Osteocyte (in vitro differentiated cells): Measurements from ENCODE around the gene PLAA. TPM values are rescaled to one million over a fixed set of nuclear protein-coding genes. Genes with fewer than 3 reads are reported as not detected.

Experiments used
- DNase-seq: peaks from one replicate; pipeline ENCODE4 v3.0.0; 2021; ENCODE audit warnings: mixed read lengths; ENCODE audit not compliant: unreplicated experiment; ENCODE audit errors: extremely low spot score
- H3K27ac Mint-ChIP-seq: one replicate; pipeline ENCODE4 v1.8.0; 2021; ENCODE audit warnings: mild to moderate bottlenecking, mixed read lengths; ENCODE audit not compliant: unreplicated experiment
- H3K27me3 Mint-ChIP-seq: one replicate; pipeline ENCODE4 v1.8.0; 2021; ENCODE audit warnings: mixed read lengths; ENCODE audit not compliant: unreplicated experiment
- H3K36me3 Mint-ChIP-seq: one replicate; pipeline ENCODE4 v1.8.0; 2021; ENCODE audit warnings: mixed read lengths; ENCODE audit not compliant: unreplicated experiment
- H3K4me1 Mint-ChIP-seq: one replicate; pipeline ENCODE4 v1.8.0; 2021; ENCODE audit warnings: mixed read lengths; ENCODE audit not compliant: unreplicated experiment
- H3K4me3 Mint-ChIP-seq: one replicate; pipeline ENCODE4 v1.8.0; 2021; ENCODE audit warnings: mild to moderate bottlenecking, moderate library complexity, mixed read lengths; ENCODE audit not compliant: unreplicated experiment
- H3K9me3 Mint-ChIP-seq: one replicate; pipeline ENCODE4 v1.8.0; 2021; ENCODE audit warnings: mixed read lengths; ENCODE audit not compliant: unreplicated experiment
- CTCF ChIP-seq: fragments of 200-600 bp; sonication (generic); IDR thresholded peaks from 2 replicates; pipeline ENCODE4 v1.5.0; 2021; ENCODE audit warnings: antibody characterized with exemption, mild to moderate bottlenecking, moderate library complexity
- total RNA-seq: library from RNA; stranded (reverse); gene quantifications from 2 replicates; pipeline ENCODE4 v1.2.1, GENCODE V29; 2021

The PLAA gene
- total RNA-seq, 1 donor from 2014 or later: 32.2 TPM

GRCh38 chr9:26935847-26936246, 11.2 kb downstream of the PLAA start:
- Mint-ChIP-seq H3K9me3 (peaks cover 14% of the 10 kb centered on the region), H3K27ac (no peak overlapping the region), H3K4me1 (peaks cover 15% of the 10 kb centered on the region), H3K36me3 (peaks cover 17% of the 10 kb centered on the region), H3K4me3 (no peak overlapping the region), H3K27me3 (no peaks in the 10 kb centered on the region)
- no peak for DNase-seq
- no peak for TF ChIP-seq CTCF

GRCh38 chr9:26928902-26929495, 18.0 kb downstream of the PLAA start:
- Mint-ChIP-seq H3K27me3 (no peaks in the 10 kb centered on the region), H3K36me3 (peaks cover 34% of the 10 kb centered on the region), H3K9me3 (no peaks in the 10 kb centered on the region), H3K27ac (no peak overlapping the region), H3K4me1 (no peaks in the 10 kb centered on the region), H3K4me3 (no peak overlapping the region)
- no peak for TF ChIP-seq CTCF
- no peak for DNase-seq

DNA sequence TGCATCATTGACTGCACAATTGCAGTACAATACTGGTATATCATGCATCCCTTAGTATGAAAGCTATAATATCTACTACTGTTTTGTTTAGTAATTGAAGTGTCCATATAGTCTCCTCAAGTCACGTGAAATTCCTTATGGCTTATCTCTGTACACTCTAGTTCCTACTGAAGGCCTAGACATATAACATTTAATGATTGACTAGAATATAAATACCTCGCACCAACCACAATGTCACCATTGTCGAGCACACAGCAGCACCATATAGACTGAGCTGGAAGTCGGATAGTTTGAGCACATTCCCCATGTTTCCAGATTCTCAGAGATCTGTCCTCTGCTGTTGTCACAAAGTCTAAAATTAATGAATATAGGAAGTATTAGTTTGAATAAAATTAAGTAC, 21.4 kb downstream of the PLAA start:
- DNase-seq: no peak
- H3K4me3 Mint-ChIP-seq: no peak overlapping the region
- H3K36me3 Mint-ChIP-seq: peaks cover 52% of the 10 kb centered on the region
- H3K9me3 Mint-ChIP-seq: no peaks in the 10 kb centered on the region
- H3K27ac Mint-ChIP-seq: no peak overlapping the region
- no peak for TF ChIP-seq CTCF
- H3K27me3 Mint-ChIP-seq: no peaks in the 10 kb centered on the region
- no peaks in the 10 kb centered on the region for H3K4me1 Mint-ChIP-seq

DNA sequence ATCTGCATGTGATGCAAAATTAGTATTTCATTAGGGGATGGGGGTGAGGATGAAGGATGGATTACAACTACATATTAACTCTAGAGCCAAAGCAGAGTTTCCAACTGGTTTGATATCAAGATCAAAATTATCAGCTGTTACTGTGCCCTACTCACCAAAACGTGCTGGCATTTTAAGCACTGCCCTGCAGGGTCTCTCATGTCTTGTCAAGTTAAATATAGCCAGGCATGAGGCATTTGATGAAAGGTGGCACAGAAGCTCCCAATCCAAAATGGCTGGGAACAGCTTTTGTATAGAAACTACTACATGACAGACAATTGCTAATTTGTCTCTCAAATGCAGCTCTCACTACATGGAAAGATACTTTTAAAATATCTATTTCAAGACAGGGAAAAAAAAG, 27.3 kb downstream of the PLAA start:
- Mint-ChIP-seq H3K4me1 (no peaks in the 10 kb centered on the region), H3K4me3 (no peak overlapping the region), H3K36me3 (peaks cover 70% of the 10 kb centered on the region), H3K27me3 (no peaks in the 10 kb centered on the region), H3K27ac (no peak overlapping the region), H3K9me3 (no peaks in the 10 kb centered on the region)
- no peak for TF ChIP-seq CTCF
- DNase-seq: no peak

DNA sequence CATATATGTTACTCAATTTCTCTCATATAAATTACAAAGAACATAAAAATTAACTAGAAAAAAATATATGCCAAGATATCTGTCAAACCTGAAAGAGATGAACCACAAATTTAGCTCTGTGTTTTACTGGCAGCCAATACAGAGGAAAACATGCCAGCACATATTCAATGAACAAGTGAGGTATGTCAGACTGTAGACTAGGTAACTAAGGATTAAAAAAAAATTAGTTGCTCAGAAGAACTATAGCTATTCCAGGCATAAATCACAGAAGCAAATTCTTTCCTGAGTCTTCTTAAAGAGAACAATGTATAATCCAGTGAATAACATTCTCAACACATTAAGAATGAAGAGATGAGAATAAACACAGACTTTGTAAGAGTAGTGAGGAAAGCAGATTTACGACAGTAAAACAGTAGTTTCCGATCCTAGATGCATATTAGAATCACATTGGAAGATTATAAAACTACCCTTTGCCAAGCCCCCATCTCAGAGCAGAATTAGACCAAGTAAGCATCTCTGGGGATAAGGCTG, 33.8 kb downstream of the PLAA start:
- Mint-ChIP-seq H3K27ac (no peak overlapping the region), H3K4me1 (no peaks in the 10 kb centered on the region), H3K36me3 (peaks cover 37% of the 10 kb centered on the region), H3K4me3 (no peak overlapping the region), H3K9me3 (no peaks in the 10 kb centered on the region), H3K27me3 (no peaks in the 10 kb centered on the region)
- no peak for TF ChIP-seq CTCF
- DNase-seq: no peak
